ENCODE results near the gene MICA.

MICA gene

GRCh38 chr6:31383149-31383548 is 20.2 kb upstream of the MICA start (continued):
- TF ChIP-seq ZNF529 (tag by site-specific recombination; IDR thresholded peaks at IDR 0.05; ENCODE audit: insufficient replicate concordance) (no peak), ZNF114 (tag by site-specific recombination; IDR thresholded peaks at IDR 0.05) (no peak), ZNF174 (tag by site-specific recombination; IDR thresholded peaks at IDR 0.05) (no peak), ZSCAN23 (tag by site-specific recombination; IDR thresholded peaks at IDR 0.05) (no peak), BCL11A (tag by site-specific recombination; IDR thresholded peaks at IDR 0.05; ENCODE audit: low read depth) (no peak), ZBTB6 (tag by site-specific recombination; IDR thresholded peaks at IDR 0.05) (no peak)

- no peaks in the 10 kb centered on the region for H3K36me3 ChIP-seq (ENCODE audit: control insufficient read depth in 2 of 2, insufficient read depth in 1 of 2, low read length in 2 of 2)
- no peak for TF ChIP-seq ZFP69B (tag by site-specific recombination; IDR thresholded peaks at IDR 0.05)
- no peak for TF ChIP-seq GLI2 (tag by site-specific recombination; IDR thresholded peaks at IDR 0.05; ENCODE audit: borderline replicate concordance, low read depth)
- TF ChIP-seq TSHZ1 (tag by site-specific recombination; IDR thresholded peaks at IDR 0.05; ENCODE audit: borderline replicate concordance): no peak
- TF ChIP-seq ZNF624 (tag by site-specific recombination; IDR thresholded peaks at IDR 0.05): no peak
- TF ChIP-seq KLF1 (tag by site-specific recombination; IDR thresholded peaks at IDR 0.05): no peak
- H3K27ac ChIP-seq (ENCODE audit: extremely low read depth, low read depth, low read length): no peak overlapping the region
- POLR2A ChIA-PET: no interaction called here
- H3K4me1 ChIP-seq (ENCODE audit: control insufficient read depth, insufficient read depth, low read length): no peaks in the 10 kb centered on the region
- CTCF ChIA-PET: interaction anchor here (1.2 kb wide), 1 partner anchor 19 kb away, joined by 4 read pairs; no protein-coding TSS in a partner anchor
- H3K9me3 ChIP-seq (ENCODE audit: control insufficient read depth, insufficient read depth, low read depth, low read length): no peaks in the 10 kb centered on the region
- H3K4me3 ChIP-seq (ENCODE audit: low read depth, low read length): no peak overlapping the region
Observed at GRCh38 chr6:31385041-31385440, 18.4 kb upstream of the MICA start.

- TF ChIP-seq HOXD13 (CRISPR knock-in tag; IDR thresholded peaks at IDR 0.05; ENCODE audit: borderline replicate concordance) (no peak), ZBTB17 (tag by site-specific recombination; IDR thresholded peaks at IDR 0.05) (no peak), ZNF677 (tag by site-specific recombination; IDR thresholded peaks at IDR 0.05) (no peak)
- ChIA-PET POLR2A (interaction anchor here (0.6 kb wide), 1 partner anchor 218 kb away, joined by 4 read pairs; no protein-coding TSS in a partner anchor), CTCF (no interaction called here)
- Histone ChIP-seq H3K36me3 (ENCODE audit: control insufficient read depth in 2 of 2, insufficient read depth in 1 of 2, low read length in 2 of 2) (no peaks in the 10 kb centered on the region), H3K4me1 (ENCODE audit: control insufficient read depth, insufficient read depth, low read length) (no peaks in the 10 kb centered on the region), H3K27ac (ENCODE audit: extremely low read depth, low read depth, low read length) (no peak overlapping the region), H3K9me3 (ENCODE audit: control insufficient read depth, insufficient read depth, low read depth, low read length) (no peaks in the 10 kb centered on the region), H3K4me3 (ENCODE audit: low read depth, low read length) (no peak overlapping the region)
Observed at GRCh38 chr6:31386099-31386498, 17.3 kb upstream of the MICA start.

- ChIA-PET CTCF (no interaction called here), POLR2A (no interaction called here)
- no peak for TF ChIP-seq ZBTB26 (tag by site-specific recombination; optimal IDR thresholded peaks at IDR 0.05)
- TF ChIP-seq RBAK (tag by site-specific recombination; IDR thresholded peaks at IDR 0.05): no peak
- TF ChIP-seq ZNF114 (tag by site-specific recombination; IDR thresholded peaks at IDR 0.05): no peak
- Histone ChIP-seq H3K9me3 (ENCODE audit: control insufficient read depth, insufficient read depth, low read depth, low read length) (no peaks in the 10 kb centered on the region), H3K4me3 (ENCODE audit: low read depth, low read length) (no peak overlapping the region), H3K27ac (ENCODE audit: extremely low read depth, low read depth, low read length) (no peak overlapping the region), H3K4me1 (ENCODE audit: control insufficient read depth, insufficient read depth, low read length) (no peaks in the 10 kb centered on the region), H3K36me3 (ENCODE audit: control insufficient read depth in 2 of 2, insufficient read depth in 1 of 2, low read length in 2 of 2) (no peaks in the 10 kb centered on the region)
Observed at GRCh38 chr6:31386977-31387376, 16.4 kb upstream of the MICA start.
